Naive thymus-derived CD4-positive, alpha-beta T cell (primary cell): ENCODE results near the gene COG5. TPM values are rescaled to one million over a fixed set of nuclear protein-coding genes. Genes with fewer than 3 reads are reported as not detected.

Experiments
- ATAC-seq: fragments of 150-1000 bp; cut with Tn5 transposase; 2 replicates; pipeline ENCODE4 v1.10.0; 2021; ENCODE audit warnings: mild to moderate bottlenecking, moderate library complexity
- CTCF ChIA-PET: fragments of 350-600 bp; sonication (Branson Sonifier 250); formaldehyde crosslinking; loops from one replicate; lab custom pipeline; 2021; ENCODE audit warnings: antibody characterized with exemption; lab: Charles Lee
- POLR2A ChIA-PET: fragments of 350-600 bp; sonication (Branson Sonifier 250); formaldehyde crosslinking; loops from one replicate; lab custom pipeline; 2021; ENCODE audit warnings: antibody characterized with exemption, inconsistent platforms; lab: Charles Lee
- DNase-seq, 9 donors: peaks; one replicate each; pipeline versions ENCODE4 v3.0.0 to v3.0.0-alpha.2; 2020 to 2022; ENCODE audit warnings: mixed read lengths in 1 of 9
- H3K27ac ChIP-seq: one replicate; pipeline ENCODE4 v1.7.0; 2013; ENCODE audit warnings: mild to moderate bottlenecking, low read depth, low read length, moderate library complexity
- H3K27me3 ChIP-seq, 2 donors: one replicate each; pipeline ENCODE4 v1.7.0; 2013; ENCODE audit warnings: low read length in 2 of 2, mild to moderate bottlenecking in 2 of 2, moderate library complexity in 2 of 2; ENCODE audit not compliant: control insufficient read depth in 2 of 2, insufficient read depth in 2 of 2
- H3K36me3 ChIP-seq, 3 experiments: 1 replicate in 2 of 3; 2 replicates in 1 of 3; pipeline ENCODE4 v1.7.0; 2013; ENCODE audit warnings: low read length in 3 of 3, mild to moderate bottlenecking in 3 of 3, moderate library complexity in 1 of 3; ENCODE audit not compliant: insufficient read depth in 3 of 3, control insufficient read depth in 2 of 3
- H3K4me1 ChIP-seq, 2 donors: one replicate each; pipeline ENCODE4 v1.7.0; 2013; ENCODE audit warnings: low read length in 2 of 2, mild to moderate bottlenecking in 2 of 2, moderate library complexity in 1 of 2; ENCODE audit not compliant: control insufficient read depth in 2 of 2, insufficient read depth in 2 of 2
- H3K4me3 ChIP-seq: 2 replicates; pipeline ENCODE4 v1.7.0; 2013; ENCODE audit warnings: mild to moderate bottlenecking, low read length
- H3K9me3 ChIP-seq, 3 experiments: 1 replicate in 2 of 3; 2 replicates in 1 of 3; pipeline ENCODE4 v1.7.0; 2013; ENCODE audit warnings: low read length in 3 of 3; ENCODE audit not compliant: control insufficient read depth in 2 of 3
- H3K27ac Mint-ChIP-seq, 9 donors: one replicate each; pipeline ENCODE4 v1.8.0; 2020 to 2022; ENCODE audit warnings: mixed read lengths in 9 of 9, mild to moderate bottlenecking in 8 of 9, moderate library complexity in 5 of 9, inconsistent platforms in 2 of 9
- H3K27me3 Mint-ChIP-seq, 5 donors: one replicate each; pipeline ENCODE4 v1.8.0; 2021 to 2022; ENCODE audit warnings: mixed read lengths in 5 of 5, mild to moderate bottlenecking in 1 of 5
- H3K36me3 Mint-ChIP-seq, 5 donors: one replicate each; pipeline ENCODE4 v1.8.0; 2020 to 2022; ENCODE audit warnings: mixed read lengths in 5 of 5, mild to moderate bottlenecking in 3 of 5, inconsistent platforms in 1 of 5
- H3K4me1 Mint-ChIP-seq, 7 donors: one replicate each; pipeline ENCODE4 v1.8.0; 2020 to 2022; ENCODE audit warnings: mixed read lengths in 7 of 7, mild to moderate bottlenecking in 3 of 7, inconsistent platforms in 1 of 7
- H3K4me3 Mint-ChIP-seq, 10 donors: one replicate each; pipeline ENCODE4 v1.8.0; 2020 to 2022; ENCODE audit warnings: mild to moderate bottlenecking in 10 of 10, mixed read lengths in 10 of 10, moderate library complexity in 6 of 10, inconsistent platforms in 2 of 10
- H3K9me3 Mint-ChIP-seq, 11 donors: one replicate each; pipeline ENCODE4 v1.8.0; 2020 to 2022; ENCODE audit warnings: mixed read lengths in 11 of 11, mild to moderate bottlenecking in 4 of 11, inconsistent platforms in 1 of 11, moderate library complexity in 1 of 11
- intact Hi-C, 2 donors: fragments of 100-400 bp; cut with micrococcal nuclease; formaldehyde crosslinking; loops; one replicate each; pipeline ENCODE4 v1.15.1; 2023
- polyA plus RNA-seq, 2 donors: library from polyadenylated mRNA; unstranded; fragments of 300-500 nt; fragmentation: Illumina TruSeq; gene quantifications; one replicate each; pipeline ENCODE4 v1.2.3, GENCODE V29; 2021
- total RNA-seq, 6 experiments: library from RNA in 5 of 6; stranded (reverse) in 5 of 6; gene quantifications; 1 replicate in 5 of 6; 2 replicates in 1 of 6; pipeline ENCODE4 v1.2.3 and lab custom pipeline; 2021 to 2026

The COG5 gene
- total and polyA plus RNA-seq, 7 experiments from 2014 or later = 24.7 to 77.0 (median 48.0) TPM

GRCh38 chr7:107344799-107345198 lies 218.9 kb downstream of the COG5 start:
- CTCF ChIA-PET = no interaction called here
- Mint-ChIP-seq H3K36me3 (peaks cover 3 to 57% (median 42%) of the 10 kb centered on the region in 5 donors), H3K27me3 (no peaks in the 10 kb centered on the region), H3K4me1 (peaks cover 0 to 8% (median 4%) of the 10 kb centered on the region in 7 donors), H3K4me3 (no peak overlapping the region), H3K27ac (peak overlapping the region in 1 of 9 donors; percentile 51), H3K9me3 (peaks cover 0 to 19% (median 6%) of the 10 kb centered on the region in 11 donors)
- ATAC-seq (no peak), DNase-seq (no peak)
- Histone ChIP-seq H3K4me3 (no peak overlapping the region), H3K4me1 (no peaks in the 10 kb centered on the region), H3K36me3 (no peaks in the 10 kb centered on the region), H3K9me3 (no peaks in the 10 kb centered on the region), H3K27me3 (no peaks in the 10 kb centered on the region), H3K27ac (no peak overlapping the region)
- POLR2A ChIA-PET = no interaction called here
- intact Hi-C loops = no loop called here

GRCh38 chr7:107344286-107344685 lies 219.4 kb downstream of the COG5 start:
- Histone ChIP-seq H3K36me3 (no peaks in the 10 kb centered on the region), H3K4me3 (no peak overlapping the region), H3K9me3 (no peaks in the 10 kb centered on the region), H3K27ac (no peak overlapping the region), H3K27me3 (no peaks in the 10 kb centered on the region), H3K4me1 (no peaks in the 10 kb centered on the region)
- Mint-ChIP-seq H3K4me1 (peaks cover 0 to 13% (median 8%) of the 10 kb centered on the region in 7 donors), H3K9me3 (peaks cover 0 to 20% (median 6%) of the 10 kb centered on the region in 11 donors), H3K36me3 (peaks cover 3 to 60% (median 45%) of the 10 kb centered on the region in 5 donors), H3K27me3 (no peaks in the 10 kb centered on the region), H3K4me3 (no peak overlapping the region), H3K27ac (peak overlapping the region in 1 of 9 donors; percentile 51)
- ChIA-PET POLR2A (no interaction called here), CTCF (no interaction called here)
- no peak for DNase-seq
- ATAC-seq = no peak
- intact Hi-C loops = no loop called here

- H3K9me3 Mint-ChIP-seq = peaks cover 0 to 30% (median 9%) of the 10 kb centered on the region in 11 donors
- Histone ChIP-seq H3K9me3 (no peaks in the 10 kb centered on the region), H3K4me3 (no peak overlapping the region), H3K27me3 (peaks cover 0 to 3% of the 10 kb centered on the region in 2 donors), H3K36me3 (no peaks in the 10 kb centered on the region), H3K27ac (no peak overlapping the region), H3K4me1 (no peaks in the 10 kb centered on the region)
- CTCF ChIA-PET = no interaction called here
- H3K4me3 Mint-ChIP-seq = no peak overlapping the region
- POLR2A ChIA-PET = no interaction called here
- peaks cover 7 to 49% (median 41%) of the 10 kb centered on the region in 5 donors for H3K36me3 Mint-ChIP-seq
- intact Hi-C loops = no loop called here
- H3K27me3 Mint-ChIP-seq = no peaks in the 10 kb centered on the region
- peaks cover 0 to 35% (median 31%) of the 10 kb centered on the region in 7 donors for H3K4me1 Mint-ChIP-seq
- no peak overlapping the region for H3K27ac Mint-ChIP-seq
- ATAC-seq = no peak
- no peak for DNase-seq
These were observed 225.6 kb downstream of the COG5 start for GRCh38 chr7:107338080-107338479.

GRCh38 chr7:107332488-107333269 lies 231.0 kb downstream of the COG5 start:
- H3K4me1 ChIP-seq = peaks cover 0 to 3% of the 10 kb centered on the region in 2 donors
- Mint-ChIP-seq H3K27me3 (no peaks in the 10 kb centered on the region), H3K36me3 (peaks cover 4 to 28% (median 13%) of the 10 kb centered on the region in 5 donors), H3K4me3 (peak overlapping the region in 9 of 10 donors; percentile 10 to 65 (median 48)), H3K9me3 (peaks cover 0 to 5% (median 0%) of the 10 kb centered on the region in 11 donors), H3K4me1 (peaks cover 6 to 39% (median 28%) of the 10 kb centered on the region in 7 donors), H3K27ac (peak overlapping the region in 7 of 9 donors; percentile 1 to 77 (median 32))
- peaks cover 0 to 3% of the 10 kb centered on the region in 2 donors for H3K27me3 ChIP-seq
- H3K9me3 ChIP-seq = no peaks in the 10 kb centered on the region
- DNase-seq (peak in 4 of 9 donors; percentile 4 to 30 (median 12)), ATAC-seq (peak; percentile 50)
- intact Hi-C loops = no loop called here
- no peaks in the 10 kb centered on the region for H3K36me3 ChIP-seq
- ChIA-PET CTCF (no interaction called here), POLR2A (interaction anchor here (1.2 kb wide), 1 partner anchor 10 kb away, joined by 3 read pairs; no protein-coding TSS in a partner anchor)
- no peak overlapping the region for H3K27ac ChIP-seq
- no peak overlapping the region for H3K4me3 ChIP-seq

GRCh38 chr7:107330478-107330877 lies 233.2 kb downstream of the COG5 start:
- ChIA-PET CTCF (no interaction called here), POLR2A (no interaction called here)
- Mint-ChIP-seq H3K27ac (no peak overlapping the region), H3K4me3 (no peak overlapping the region), H3K27me3 (no peaks in the 10 kb centered on the region), H3K4me1 (peaks cover 6 to 33% (median 28%) of the 10 kb centered on the region in 7 donors), H3K36me3 (peaks cover 3 to 33% (median 9%) of the 10 kb centered on the region in 5 donors), H3K9me3 (peaks cover 0 to 3% (median 0%) of the 10 kb centered on the region in 11 donors)
- Histone ChIP-seq H3K36me3 (no peaks in the 10 kb centered on the region), H3K27ac (no peak overlapping the region), H3K4me1 (peaks cover 0 to 3% of the 10 kb centered on the region in 2 donors), H3K4me3 (no peak overlapping the region), H3K27me3 (peaks cover 0 to 3% of the 10 kb centered on the region in 2 donors), H3K9me3 (no peaks in the 10 kb centered on the region)
- ATAC-seq = no peak
- DNase-seq = no peak
- intact Hi-C loops = no loop called here

GRCh38 chr7:107327986-107328569 lies 235.6 kb downstream of the COG5 start:
- ChIA-PET POLR2A (interaction anchor here (0.8 kb wide), 1 partner anchor 159 kb away, joined by 3 read pairs; the partner anchor contains the start of gene HBP1), CTCF (no interaction called here)
- H3K9me3 Mint-ChIP-seq = peaks cover 0 to 3% (median 0%) of the 10 kb centered on the region in 11 donors
- no peaks in the 10 kb centered on the region for H3K27me3 Mint-ChIP-seq
- no peak overlapping the region for H3K4me3 Mint-ChIP-seq
- peaks cover 3 to 38% (median 9%) of the 10 kb centered on the region in 5 donors for H3K36me3 Mint-ChIP-seq
- no peak overlapping the region for H3K27ac Mint-ChIP-seq
- no peaks in the 10 kb centered on the region for H3K27me3 ChIP-seq
- intact Hi-C loops = loop anchor here in 1 of 2 donors (2.0 kb wide), 1 partner anchor 19 kb away; no protein-coding TSS in a partner anchor
- H3K4me1 Mint-ChIP-seq = peaks cover 6 to 20% (median 15%) of the 10 kb centered on the region in 7 donors
- H3K4me1 ChIP-seq = peaks cover 0 to 3% of the 10 kb centered on the region in 2 donors
- DNase-seq = no peak
- no peaks in the 10 kb centered on the region for H3K36me3 ChIP-seq
- no peak overlapping the region for H3K27ac ChIP-seq
- no peaks in the 10 kb centered on the region for H3K9me3 ChIP-seq
- no peak overlapping the region for H3K4me3 ChIP-seq
- ATAC-seq = no peak
